Mammary epithelial cell (primary cell): ENCODE data around the gene GJB4.

Experiments
- CTCF ChIP-seq, 2 donors: IDR thresholded peaks in 1 of 2; conservative IDR thresholded peaks in 1 of 2; 2 replicates each; pipeline ENCODE4 v1.5.1; 2011 to 2012; ENCODE audit warnings: inconsistent platforms in 2 of 2, low read length in 2 of 2, mild to moderate bottlenecking in 2 of 2, control low read depth in 1 of 2, low read depth in 1 of 2; ENCODE audit not compliant: insufficient read depth in 1 of 2; ENCODE audit errors: extremely low read depth in 1 of 2
- EZH2 ChIP-seq: IDR thresholded peaks from 2 replicates; pipeline ENCODE4 v1.6.1; 2012; ENCODE audit warnings: low read length, inconsistent platforms, borderline replicate concordance

- TF ChIP-seq CTCF (conservative IDR thresholded peaks at IDR 0.05 in 1 of 2, IDR thresholded peaks at IDR 0.05 in 1 of 2; ENCODE audit: extremely low read depth in 1 of 2, insufficient read depth in 1 of 2, low read depth in 1 of 2, low read length in 2 of 2), result no peak
- TF ChIP-seq EZH2, result no peak
Measured at GRCh38 chr1:34730485-34730884, 29.1 kb upstream of the GJB4 start.
